ENCODE results near the gene GAP43. TPM values are rescaled to one million over a fixed set of nuclear protein-coding genes. Genes with fewer than 3 reads are reported as not detected.
"Not testable (repeated sequence)": the region's sequence is repeated elsewhere in the genome, so short reads cannot be mapped to it uniquely, and the experiment has no call there.

The GAP43 gene
- total and polyA plus RNA-seq, 4 donors: 0.06 to 0.60 (median 0.19) TPM

DNA sequence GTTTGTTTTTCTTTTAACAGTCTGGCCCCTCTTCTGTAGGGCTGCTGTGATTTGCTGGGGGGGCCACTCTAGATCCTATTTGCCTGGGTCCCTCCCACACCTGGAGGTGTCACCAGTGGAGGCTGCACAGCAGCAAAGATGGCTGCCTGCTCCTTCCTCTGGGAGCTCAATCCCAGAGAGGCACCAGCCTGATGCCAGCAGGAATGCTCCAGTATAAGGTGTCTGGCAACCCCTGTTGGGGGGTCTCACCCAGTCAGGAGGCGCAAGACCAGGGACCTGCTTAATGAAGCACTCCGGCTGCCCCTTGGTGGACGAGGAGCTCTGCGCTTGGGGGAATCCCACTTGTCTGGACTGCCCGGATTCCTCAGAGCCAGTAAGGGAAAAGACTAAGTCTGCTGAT, 118.3 kb downstream of the GAP43 start:
- H3K9me3 ChIP-seq (ENCODE audit: control insufficient read depth in 4 of 4, insufficient read depth in 3 of 4, low read length in 3 of 4): peaks cover 0 to 4% (median 2%) of the 10 kb centered on the region in 4 donors
- no peak for DNase-seq
- ATAC-seq (ENCODE audit: insufficient read depth, low FRiP score): no peak
- no peak overlapping the region for H3K27ac ChIP-seq (ENCODE audit: low read depth in 1 of 2, low read length in 1 of 2)
- H3K4me1 ChIP-seq (ENCODE audit: control insufficient read depth in 5 of 5, insufficient read depth in 5 of 5, low read length in 5 of 5): no peaks in the 10 kb centered on the region
- H3K36me3 ChIP-seq (ENCODE audit: control insufficient read depth in 4 of 4, insufficient read depth in 4 of 4, low read length in 4 of 4): no peaks in the 10 kb centered on the region
- 93 to 96% methylated on average over 5 of the region's 5 CpGs for WGBS, 2 donors
- TF ChIP-seq, protein P1, sequence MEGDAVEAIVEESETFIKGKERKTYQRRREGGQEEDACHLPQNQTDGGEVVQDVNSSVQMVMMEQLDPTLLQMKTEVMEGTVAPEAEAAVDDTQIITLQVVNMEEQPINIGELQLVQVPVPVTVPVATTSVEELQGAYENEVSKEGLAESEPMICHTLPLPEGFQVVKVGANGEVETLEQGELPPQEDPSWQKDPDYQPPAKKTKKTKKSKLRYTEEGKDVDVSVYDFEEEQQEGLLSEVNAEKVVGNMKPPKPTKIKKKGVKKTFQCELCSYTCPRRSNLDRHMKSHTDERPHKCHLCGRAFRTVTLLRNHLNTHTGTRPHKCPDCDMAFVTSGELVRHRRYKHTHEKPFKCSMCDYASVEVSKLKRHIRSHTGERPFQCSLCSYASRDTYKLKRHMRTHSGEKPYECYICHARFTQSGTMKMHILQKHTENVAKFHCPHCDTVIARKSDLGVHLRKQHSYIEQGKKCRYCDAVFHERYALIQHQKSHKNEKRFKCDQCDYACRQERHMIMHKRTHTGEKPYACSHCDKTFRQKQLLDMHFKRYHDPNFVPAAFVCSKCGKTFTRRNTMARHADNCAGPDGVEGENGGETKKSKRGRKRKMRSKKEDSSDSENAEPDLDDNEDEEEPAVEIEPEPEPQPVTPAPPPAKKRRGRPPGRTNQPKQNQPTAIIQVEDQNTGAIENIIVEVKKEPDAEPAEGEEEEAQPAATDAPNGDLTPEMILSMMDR (IDR thresholded peaks at IDR 0.05; ENCODE audit: control extremely low read depth, extremely low read depth): no peak
- H3K27me3 ChIP-seq (ENCODE audit: control insufficient read depth in 3 of 3, insufficient read depth in 3 of 3, low read length in 2 of 3): no peaks in the 10 kb centered on the region
- H3K4me3 ChIP-seq: no peak overlapping the region
- H3K9ac ChIP-seq (ENCODE audit: insufficient read depth in 1 of 2, low read length in 2 of 2): no peak overlapping the region

DNA sequence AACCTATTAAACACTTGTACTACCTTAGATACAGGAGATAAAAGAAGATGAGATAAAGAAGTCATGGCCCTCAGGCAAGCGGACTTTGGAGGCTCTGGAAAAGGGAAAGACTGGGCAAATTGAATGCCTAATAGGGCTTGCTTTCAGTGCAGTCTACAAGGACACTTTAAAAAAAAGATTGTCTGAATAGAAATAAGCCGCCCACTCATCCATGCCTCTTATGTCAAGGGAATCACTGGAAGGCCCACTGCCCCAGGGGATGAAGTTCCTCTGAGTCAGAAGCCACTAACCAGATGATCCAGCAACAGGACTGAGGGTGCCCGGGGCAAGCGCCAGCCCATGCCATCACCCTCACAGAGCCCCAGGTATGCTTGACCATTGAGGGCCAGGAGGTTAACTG, 121.2 kb downstream of the GAP43 start:
- WGBS, 2 donors: 76 to 77% methylated on average over 4 of the region's 4 CpGs
- not testable (repeated sequence) for H3K27ac ChIP-seq (ENCODE audit: low read depth in 1 of 2, low read length in 1 of 2); H3K9me3 ChIP-seq (ENCODE audit: control insufficient read depth in 4 of 4, insufficient read depth in 3 of 4, low read length in 3 of 4); H3K9ac ChIP-seq (ENCODE audit: insufficient read depth in 1 of 2, low read length in 2 of 2); ATAC-seq (ENCODE audit: insufficient read depth, low FRiP score); H3K27me3 ChIP-seq (ENCODE audit: control insufficient read depth in 3 of 3, insufficient read depth in 3 of 3, low read length in 2 of 3); H3K36me3 ChIP-seq (ENCODE audit: control insufficient read depth in 4 of 4, insufficient read depth in 4 of 4, low read length in 4 of 4); DNase-seq; H3K4me1 ChIP-seq (ENCODE audit: control insufficient read depth in 5 of 5, insufficient read depth in 5 of 5, low read length in 5 of 5); H3K4me3 ChIP-seq

DNA sequence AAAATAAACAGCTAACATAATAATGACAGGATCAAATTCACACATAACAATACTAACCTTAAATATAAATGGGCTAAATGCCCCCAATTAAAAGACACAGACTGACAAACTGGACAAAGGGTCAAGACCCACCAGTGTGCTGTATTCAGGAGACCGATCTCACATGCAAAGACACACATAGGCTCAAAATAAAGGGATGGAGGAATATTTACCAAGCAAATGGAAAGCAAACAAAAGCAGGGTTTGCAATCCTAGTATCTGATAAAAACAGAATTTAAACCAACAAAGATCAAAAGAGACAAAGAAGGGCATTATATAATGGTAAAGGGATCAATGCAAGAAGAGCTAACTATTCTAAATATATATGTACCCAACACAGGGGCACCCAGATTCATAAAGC, 129.7 kb downstream of the GAP43 start:
- DNase-seq; H3K9me3 ChIP-seq (ENCODE audit: control insufficient read depth in 4 of 4, insufficient read depth in 3 of 4, low read length in 3 of 4); H3K4me3 ChIP-seq; H3K4me1 ChIP-seq (ENCODE audit: control insufficient read depth in 5 of 5, insufficient read depth in 5 of 5, low read length in 5 of 5); H3K36me3 ChIP-seq (ENCODE audit: control insufficient read depth in 4 of 4, insufficient read depth in 4 of 4, low read length in 4 of 4); H3K27ac ChIP-seq (ENCODE audit: low read depth in 1 of 2, low read length in 1 of 2); ATAC-seq (ENCODE audit: insufficient read depth, low FRiP score); H3K27me3 ChIP-seq (ENCODE audit: control insufficient read depth in 3 of 3, insufficient read depth in 3 of 3, low read length in 2 of 3); H3K9ac ChIP-seq (ENCODE audit: insufficient read depth in 1 of 2, low read length in 2 of 2): not testable (repeated sequence)
- WGBS, 2 donors: 44 to 76% methylated on average over 1 of the region's 1 CpG

DNA sequence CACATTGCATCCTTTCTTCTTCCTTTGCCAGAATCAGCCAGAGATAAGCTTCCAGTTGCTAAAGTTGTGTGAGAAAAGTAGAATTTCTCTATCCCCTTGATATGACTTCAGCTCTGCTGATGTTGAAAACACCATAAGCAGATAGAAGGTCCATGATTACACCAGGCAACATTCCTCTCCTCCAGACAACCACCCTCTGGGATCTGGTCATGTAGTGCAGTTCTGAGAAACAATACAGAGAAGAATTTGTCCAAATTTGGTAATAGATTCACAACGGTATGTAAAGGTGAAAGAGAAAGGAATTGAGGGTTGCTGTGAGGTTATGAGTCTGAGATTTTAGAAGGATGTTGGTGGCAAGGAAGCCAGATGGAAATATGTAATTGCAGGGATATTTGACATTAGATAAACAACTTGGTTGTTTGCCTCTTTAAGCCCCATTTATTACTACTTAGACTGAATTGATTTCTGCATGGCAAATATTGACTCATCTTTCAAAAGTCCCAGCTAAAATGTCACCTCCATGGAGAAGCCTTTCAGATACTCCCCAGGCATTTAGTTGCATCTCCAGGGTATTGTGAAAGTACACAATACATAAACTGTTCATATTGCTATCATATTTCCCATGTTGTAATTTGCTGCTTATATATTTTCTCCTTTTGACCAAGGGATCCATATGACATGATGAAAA, 134.9 kb downstream of the GAP43 start:
- H3K4me3 ChIP-seq: no peak overlapping the region
- H3K27me3 ChIP-seq (ENCODE audit: control insufficient read depth in 3 of 3, insufficient read depth in 3 of 3, low read length in 2 of 3): no peaks in the 10 kb centered on the region
- H3K9me3 ChIP-seq (ENCODE audit: control insufficient read depth in 4 of 4, insufficient read depth in 3 of 4, low read length in 3 of 4): no peaks in the 10 kb centered on the region
- TF ChIP-seq, protein P1 (IDR thresholded peaks at IDR 0.05; ENCODE audit: control extremely low read depth, extremely low read depth): no peak
- DNase-seq (no peak), ATAC-seq (ENCODE audit: insufficient read depth, low FRiP score) (no peak)
- no peak overlapping the region for H3K27ac ChIP-seq (ENCODE audit: low read depth in 1 of 2, low read length in 1 of 2)
- no peaks in the 10 kb centered on the region for H3K36me3 ChIP-seq (ENCODE audit: control insufficient read depth in 4 of 4, insufficient read depth in 4 of 4, low read length in 4 of 4)
- H3K9ac ChIP-seq (ENCODE audit: insufficient read depth in 1 of 2, low read length in 2 of 2): no peak overlapping the region
- WGBS, 2 donors: 82 to 89% methylated on average over 1 of the region's 1 CpG
- H3K4me1 ChIP-seq (ENCODE audit: control insufficient read depth in 5 of 5, insufficient read depth in 5 of 5, low read length in 5 of 5): no peaks in the 10 kb centered on the region
